Panc1 (cell line): ENCODE measurements around the gene PRKAA1. TPM values are rescaled to one million over a fixed set of nuclear protein-coding genes. Genes with fewer than 3 reads are reported as not detected.

Source experiments
- ATAC-seq: fragments of 200-7000 bp; cut with Tn5 transposase; 2 replicates; pipeline ENCODE4 v1.9.1; 2020; ENCODE audit warnings: mild to moderate bottlenecking, moderate library complexity
- BruUV-seq: library from RNA; stranded (reverse); fragments of 400-500 nt; replicated peaks from 2 replicates; lab custom pipeline; 2021; lab: Mats Ljungman, UMichigan
- CTCF ChIA-PET: fragments of 300-600 bp; sonication (Branson Sonifier 250); formaldehyde crosslinking; loops from one replicate; lab custom pipeline; 2022; ENCODE audit warnings: antibody characterized with exemption; lab: Charles Lee
- POLR2A ChIA-PET: fragments of 300-600 bp; sonication (Branson Sonifier 250); formaldehyde crosslinking; loops from one replicate; lab custom pipeline; 2022; ENCODE audit warnings: antibody characterized with exemption; lab: Charles Lee
- DNase-seq: peaks from one replicate; pipeline ENCODE4 v3.0.0-alpha.2; 2010; ENCODE audit warnings: low read depth, low spot score
- H3K27ac ChIP-seq: 2 replicates; pipeline ENCODE4 v1.5.1; 2011; ENCODE audit warnings: mild to moderate bottlenecking, low read length, inconsistent platforms
- H3K27me3 ChIP-seq: fragments of 200-500 bp; sonication (Bioruptor generic); 2 replicates; pipeline ENCODE4 v1.6.0; 2014; ENCODE audit warnings: low read length, inconsistent platforms; ENCODE audit not compliant: control insufficient read depth, insufficient read depth
- H3K36me3 ChIP-seq: fragments of 200-500 bp; sonication (Bioruptor generic); 2 replicates; pipeline ENCODE4 v1.5.1; 2014; ENCODE audit warnings: inconsistent platforms, mild to moderate bottlenecking, low read length, moderate library complexity; ENCODE audit not compliant: control insufficient read depth, insufficient read depth
- H3K4me1 ChIP-seq: 2 replicates; pipeline ENCODE4 v1.5.1; 2011; ENCODE audit warnings: inconsistent platforms, mild to moderate bottlenecking, low read length, moderate library complexity; ENCODE audit not compliant: control insufficient read depth, insufficient read depth
- H3K4me3 ChIP-seq, 2 experiments: 2 replicates each; pipeline ENCODE4 v1.5.1; 2011 to 2012; ENCODE audit warnings: low read depth in 2 of 2, low read length in 2 of 2, mild to moderate bottlenecking in 2 of 2, inconsistent platforms in 1 of 2, moderate library complexity in 1 of 2
- H3K9me3 ChIP-seq: fragments of 200-500 bp; sonication (Bioruptor generic); 2 replicates; pipeline ENCODE4 v1.5.1; 2014; ENCODE audit warnings: low read depth, mild to moderate bottlenecking, inconsistent platforms, low read length, moderate library complexity; ENCODE audit not compliant: control insufficient read depth, insufficient read depth
- CTCF ChIP-seq: fragments of 450-650 bp; IDR thresholded peaks from 2 replicates; pipeline ENCODE4 v1.5.1; 2017; ENCODE audit warnings: mild to moderate bottlenecking
- POLR2AphosphoS5 ChIP-seq: IDR thresholded peaks from 2 replicates; pipeline ENCODE4 v1.6.1; 2012; ENCODE audit warnings: mild to moderate bottlenecking, low read depth, low read length, moderate library complexity
- REST ChIP-seq, 2 experiments: IDR thresholded peaks; 2 replicates each; pipeline ENCODE4 v1.6.1; 2011 to 2012; ENCODE audit warnings: low read depth in 2 of 2, control low read depth in 1 of 2, low read length in 1 of 2, mild to moderate bottlenecking in 1 of 2, moderate library complexity in 1 of 2; ENCODE audit not compliant: insufficient read depth in 1 of 2
- SIN3A ChIP-seq: IDR thresholded peaks from 2 replicates; pipeline ENCODE4 v1.6.1; 2012; ENCODE audit warnings: low read depth, mild to moderate bottlenecking, low read length, moderate library complexity, borderline replicate concordance; ENCODE audit not compliant: insufficient read depth
- TCF7L2 ChIP-seq: IDR thresholded peaks from 2 replicates; pipeline ENCODE4 v1.6.1; 2011; ENCODE audit warnings: mild to moderate bottlenecking, low read depth, low read length, inconsistent platforms
- in situ Hi-C: cut with HindIII; loops from 2 replicates; pipeline ENCODE4 v1.10.0; 2016; ENCODE audit warnings: low sequenced_read_pairs, low pct_unique_long_range_greater_than_20kb
- intact Hi-C: fragments of 100-400 bp; cut with micrococcal nuclease; formaldehyde crosslinking; loops from one replicate; pipeline ENCODE4 v1.10.0; 2022; ENCODE audit not compliant: unreplicated experiment
- total RNA-seq: library from RNA; stranded (reverse); gene quantifications from one replicate; pipeline ENCODE4 v1.2.1, GENCODE V29; 2021; ENCODE audit not compliant: unreplicated experiment

Gene PRKAA1
- total RNA-seq, 1 experiment from 2014 or later = 75.8 TPM

GRCh38 chr5:40780858-40781257 lies 17.3 kb downstream of the PRKAA1 start:
- Histone ChIP-seq H3K4me3 (no peak overlapping the region), H3K4me1 (peaks cover 20% of the 10 kb centered on the region), H3K9me3 (no peaks in the 10 kb centered on the region), H3K27ac (no peak overlapping the region), H3K27me3 (no peaks in the 10 kb centered on the region), H3K36me3 (no peaks in the 10 kb centered on the region; the same call in 1 of the 2 replicates)
- TSS peak; percentile 6 for BruUV-seq
- no peak for TF ChIP-seq CTCF
- TF ChIP-seq SIN3A = no peak
- TF ChIP-seq REST (IDR thresholded peaks at IDR 0.05; ENCODE audit: insufficient read depth in 1 of 2, low read depth in 2 of 2, low read length in 1 of 2) = no peak
- no peak for TF ChIP-seq POLR2AphosphoS5
- TF ChIP-seq TCF7L2 = no peak
- in situ Hi-C loops (no loop called here), intact Hi-C loops (no loop called here)
- POLR2A ChIA-PET = no interaction called here
- CTCF ChIA-PET = no interaction called here
- DNase-seq = no peak
- no peak for ATAC-seq

- CTCF ChIA-PET = no interaction called here
- peaks cover 24% of the 10 kb centered on the region for H3K4me1 ChIP-seq
Measured at GRCh38 chr5:40780199-40780598, 18.0 kb downstream of the PRKAA1 start.

More at GRCh38 chr5:40780199-40780598, 18.0 kb downstream of the PRKAA1 start:
- BruUV-seq = no TSS peak
- peaks cover 3% of the 10 kb centered on the region for H3K36me3 ChIP-seq
- no peaks in the 10 kb centered on the region for H3K9me3 ChIP-seq
- H3K4me3 ChIP-seq = no peak overlapping the region
- DNase-seq (no peak), ATAC-seq (no peak)
- in situ Hi-C loops (no loop called here), intact Hi-C loops (no loop called here)
- POLR2A ChIA-PET = no interaction called here
- H3K27ac ChIP-seq = no peak overlapping the region
- H3K27me3 ChIP-seq = no peaks in the 10 kb centered on the region
- TF ChIP-seq POLR2AphosphoS5 = no peak
- no peak for TF ChIP-seq CTCF
- TF ChIP-seq REST (IDR thresholded peaks at IDR 0.05; ENCODE audit: insufficient read depth in 1 of 2, low read depth in 2 of 2, low read length in 1 of 2) = no peak
- no peak for TF ChIP-seq SIN3A
- TF ChIP-seq TCF7L2 = no peak
